CD4-positive, alpha-beta T cell treated with Interleukin-12 subunit alpha and Interleukin-12 subunit beta, for 1 hour (primary cell): Measurements from ENCODE around the gene FLT4.
A peak's percentile ranks its signal among the peaks of the same experiment; 100 is the strongest.
"Not testable (repeated sequence)": the region's sequence is repeated elsewhere in the genome, so short reads cannot be mapped to it uniquely, and the experiment has no call there.

ENCODE experiments used
- DNase-seq: peaks from one replicate; pipeline ENCODE4 v3.0.0-alpha.2; 2020

Gene FLT4

GRCh38 chr5:180649297-180650039 lies at the start of gene FLT4:
Gene FLT4, minus strand, starts transcription at chr5:180649600. Its CDS starts 55 bp downstream, at chr5:180649545.
- no peak for DNase-seq

- DNase-seq: no peak
These were observed 49.6 kb upstream of the FLT4 start for GRCh38 chr5:180699042-180699441.

GRCh38 chr5:180696116-180696515 lies 46.7 kb upstream of the FLT4 start:
- DNase-seq: no peak

- DNase-seq: no peak
These were observed 43.0 kb upstream of the FLT4 start for GRCh38 chr5:180692429-180692828.

- no peak for DNase-seq
These were observed 41.6 kb upstream of the FLT4 start for GRCh38 chr5:180691046-180691445.

- no peak for DNase-seq
These were observed 41.2 kb upstream of the FLT4 start for GRCh38 chr5:180690562-180690961.

GRCh38 chr5:180689775-180690174 lies 40.4 kb upstream of the FLT4 start:
- DNase-seq: no peak

- DNase-seq: peak; percentile 54
These were observed 39.8 kb upstream of the FLT4 start for GRCh38 chr5:180689071-180689694.

GRCh38 chr5:180688330-180689070 lies 39.1 kb upstream of the FLT4 start:
- DNase-seq: no peak

- not testable (repeated sequence) for DNase-seq
These were observed 37.4 kb upstream of the FLT4 start for GRCh38 chr5:180686799-180687198.

- peak; percentile 13 for DNase-seq
These were observed 35.3 kb upstream of the FLT4 start for GRCh38 chr5:180684623-180685161.

GRCh38 chr5:180683220-180683922 lies 34.0 kb upstream of the FLT4 start:
- no peak for DNase-seq

GRCh38 chr5:180682560-180682959 lies 33.2 kb upstream of the FLT4 start:
- DNase-seq: no peak

- not testable (repeated sequence) for DNase-seq
These were observed 32.6 kb upstream of the FLT4 start for GRCh38 chr5:180682008-180682407.

- DNase-seq: not testable (repeated sequence)
These were observed 28.9 kb upstream of the FLT4 start for GRCh38 chr5:180678319-180678718.

- DNase-seq: no peak
These were observed 25.7 kb upstream of the FLT4 start for GRCh38 chr5:180675036-180675635.

GRCh38 chr5:180674090-180674475 lies 24.7 kb upstream of the FLT4 start:
- DNase-seq: not testable (repeated sequence)

GRCh38 chr5:180673371-180674089 lies 24.1 kb upstream of the FLT4 start:
- no peak for DNase-seq

- DNase-seq: not testable (repeated sequence)
These were observed 22.6 kb upstream of the FLT4 start for GRCh38 chr5:180671958-180672524.

- peak; percentile 48 for DNase-seq
These were observed 21.4 kb upstream of the FLT4 start for GRCh38 chr5:180670586-180671359.

GRCh38 chr5:180670157-180670556 lies 20.8 kb upstream of the FLT4 start:
- no peak for DNase-seq
